HL-60 (cell line): ENCODE data around the gene ZBTB12.

ENCODE experiments used
- DNase-seq, 2 experiments: peaks; one replicate each; pipeline ENCODE4 v3.0.0-alpha.2; 2010 to 2020; ENCODE audit warnings: low read depth in 1 of 2, low spot score in 1 of 2
- H3K27ac ChIP-seq: fragments of 250-450 bp; sonication (Bioruptor Pico); replicated peaks from 2 replicates; pipeline ENCODE4 v1.5.1; 2020; ENCODE audit warnings: mild to moderate bottlenecking, moderate library complexity
- H3K27me3 ChIP-seq: fragments of 250-450 bp; sonication (Bioruptor Pico); 2 replicates; pipeline ENCODE4 v1.5.1; 2021; ENCODE audit warnings: mild to moderate bottlenecking, moderate library complexity; ENCODE audit not compliant: insufficient read depth, poor library complexity, severe bottlenecking
- H3K4me3 ChIP-seq: replicated peaks from 2 replicates; pipeline ENCODE4 v1.5.1; 2011; ENCODE audit warnings: mild to moderate bottlenecking, control low read depth, low read length; ENCODE audit not compliant: insufficient read depth
- GABPA ChIP-seq: IDR thresholded peaks from 2 replicates; pipeline ENCODE4 v1.6.1; 2012; ENCODE audit warnings: low read depth
- POLR2AphosphoS5 ChIP-seq: IDR thresholded peaks from 2 replicates; pipeline ENCODE4 v1.6.1; 2012; ENCODE audit warnings: low read depth
- REST ChIP-seq: IDR thresholded peaks from 2 replicates; pipeline ENCODE4 v1.6.1; 2012; ENCODE audit warnings: low read depth; ENCODE audit not compliant: insufficient replicate concordance
- SPI1 ChIP-seq: IDR thresholded peaks from 2 replicates; pipeline ENCODE4 v1.6.1; 2012; ENCODE audit warnings: low read depth, mild to moderate bottlenecking, borderline replicate concordance
- long read RNA-seq: library from polyadenylated mRNA; unstranded; transcript quantifications from one replicate; pipeline ENCODE4 v2.0.0, GENCODE V29; 2020
- TF ChIP-seq, protein P1 (sequence below): IDR thresholded peaks from one replicate; pipeline ENCODE4 v1.5.1; 2011; ENCODE audit warnings: low read length, control low read depth, inconsistent platforms; ENCODE audit not compliant: insufficient read depth

ZBTB12 gene
- long read RNA-seq = 0 reads

DNA sequence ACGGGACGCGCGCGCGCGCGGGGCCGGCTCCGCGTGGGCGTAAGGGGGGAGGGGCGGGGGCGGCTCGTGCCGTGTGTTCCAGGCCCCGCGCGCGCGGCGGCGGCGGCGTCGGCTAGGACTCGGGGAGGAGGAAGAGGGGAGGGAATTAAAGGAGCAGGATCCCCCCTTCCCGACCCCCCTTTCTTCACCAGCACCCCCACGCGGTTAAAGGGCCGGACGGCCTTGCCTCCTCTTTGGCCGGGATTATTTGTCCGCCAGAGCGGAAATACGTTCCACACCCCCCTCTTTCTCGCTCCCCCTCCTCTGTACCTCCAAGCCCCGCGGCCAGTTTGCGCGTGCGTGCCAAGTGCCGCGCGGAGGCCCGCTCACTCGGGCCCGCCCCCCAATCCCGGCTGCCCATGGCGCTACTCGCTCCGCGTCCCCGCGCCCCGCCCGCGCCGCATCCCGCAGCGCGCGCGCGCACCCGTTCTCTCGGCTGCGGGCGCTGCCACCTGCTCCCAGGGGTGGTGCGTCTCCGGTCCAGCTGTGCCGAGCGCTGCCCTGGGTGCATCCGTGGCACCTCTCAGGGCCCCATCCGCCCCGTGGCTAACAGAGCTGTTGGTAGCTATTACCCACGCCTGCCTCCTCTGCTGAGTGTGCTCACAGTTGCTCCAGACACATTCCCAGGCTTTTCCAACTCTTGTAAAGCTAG, at the start of gene ZBTB12:
TSS of gene ZBTB12 (minus strand) at position 134 of the 691 bp plus-strand sequence. CDS start 781 bp downstream, outside the sequence.
- DNase-seq = peak; percentile 87 to 92
- Histone ChIP-seq H3K4me3 (peak within 1 kb of the TSS; percentile 46), H3K27me3 (no peaks in the 10 kb centered on the region), H3K27ac (peak within 1 kb of the TSS; percentile 66)
- TF ChIP-seq SPI1 (no peak), POLR2AphosphoS5 (no peak; the same call in none of the 2 replicates), GABPA (no peak)
- TF ChIP-seq, protein P1, sequence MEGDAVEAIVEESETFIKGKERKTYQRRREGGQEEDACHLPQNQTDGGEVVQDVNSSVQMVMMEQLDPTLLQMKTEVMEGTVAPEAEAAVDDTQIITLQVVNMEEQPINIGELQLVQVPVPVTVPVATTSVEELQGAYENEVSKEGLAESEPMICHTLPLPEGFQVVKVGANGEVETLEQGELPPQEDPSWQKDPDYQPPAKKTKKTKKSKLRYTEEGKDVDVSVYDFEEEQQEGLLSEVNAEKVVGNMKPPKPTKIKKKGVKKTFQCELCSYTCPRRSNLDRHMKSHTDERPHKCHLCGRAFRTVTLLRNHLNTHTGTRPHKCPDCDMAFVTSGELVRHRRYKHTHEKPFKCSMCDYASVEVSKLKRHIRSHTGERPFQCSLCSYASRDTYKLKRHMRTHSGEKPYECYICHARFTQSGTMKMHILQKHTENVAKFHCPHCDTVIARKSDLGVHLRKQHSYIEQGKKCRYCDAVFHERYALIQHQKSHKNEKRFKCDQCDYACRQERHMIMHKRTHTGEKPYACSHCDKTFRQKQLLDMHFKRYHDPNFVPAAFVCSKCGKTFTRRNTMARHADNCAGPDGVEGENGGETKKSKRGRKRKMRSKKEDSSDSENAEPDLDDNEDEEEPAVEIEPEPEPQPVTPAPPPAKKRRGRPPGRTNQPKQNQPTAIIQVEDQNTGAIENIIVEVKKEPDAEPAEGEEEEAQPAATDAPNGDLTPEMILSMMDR = no peak

GRCh38 chr6:31949926-31950548, 48.2 kb upstream of the ZBTB12 start:
- DNase-seq = no peak
- TF ChIP-seq REST (no peak), SPI1 (no peak), POLR2AphosphoS5 (no peak), GABPA (no peak)
- TF ChIP-seq, protein P1 = no peak
- no peak overlapping the region for H3K4me3 ChIP-seq
- no peak overlapping the region for H3K27ac ChIP-seq
- H3K27me3 ChIP-seq = no peaks in the 10 kb centered on the region

- TF ChIP-seq POLR2AphosphoS5 (no peak; the same call in 1 of the 2 replicates), GABPA (no peak), REST (no peak), SPI1 (no peak)
- TF ChIP-seq, protein P1 = no peak
- Histone ChIP-seq H3K27ac (no peak overlapping the region), H3K4me3 (no peak overlapping the region), H3K27me3 (no peaks in the 10 kb centered on the region)
- DNase-seq = no peak
Observed at GRCh38 chr6:31948753-31949413, 47.0 kb upstream of the ZBTB12 start.
